T1000 (cell line): ENCODE results near the gene PGBD5.

Source experiments
- DNase-seq: peaks from one replicate; lab custom pipeline; 2025; ENCODE audit warnings: mixed read lengths; lab: John Stamatoyannopoulos, UW

PGBD5 gene

GRCh38 chr1:230280054-230280795 lies 145.9 kb downstream of the PGBD5 start:
- DNase-seq = no peak

- no peak for DNase-seq
Measured at GRCh38 chr1:230279583-230279945, 146.6 kb downstream of the PGBD5 start.

GRCh38 chr1:230278871-230279582 lies 147.1 kb downstream of the PGBD5 start:
- no peak for DNase-seq

- no peak for DNase-seq
Measured at GRCh38 chr1:230278376-230278775, 147.8 kb downstream of the PGBD5 start.

GRCh38 chr1:230277201-230278025 lies 148.7 kb downstream of the PGBD5 start:
- DNase-seq = no peak

- no peak for DNase-seq
Measured at GRCh38 chr1:230276401-230276800, 149.7 kb downstream of the PGBD5 start.

GRCh38 chr1:230274254-230274653 lies 151.9 kb downstream of the PGBD5 start:
- DNase-seq = no peak

- DNase-seq = no peak
Measured at GRCh38 chr1:230273141-230273710, 152.9 kb downstream of the PGBD5 start.

- no peak for DNase-seq
Measured at GRCh38 chr1:230272557-230272956, 153.6 kb downstream of the PGBD5 start.

GRCh38 chr1:230271300-230272035 lies 154.7 kb downstream of the PGBD5 start:
- DNase-seq = no peak

GRCh38 chr1:230270559-230271281 lies 155.4 kb downstream of the PGBD5 start:
- DNase-seq = no peak

- DNase-seq = no peak
Measured at GRCh38 chr1:230270185-230270558, 156.0 kb downstream of the PGBD5 start.

- DNase-seq = no peak
Measured at GRCh38 chr1:230268371-230269170, 157.6 kb downstream of the PGBD5 start.

- DNase-seq = no peak
Measured at GRCh38 chr1:230267338-230268065, 158.6 kb downstream of the PGBD5 start.

GRCh38 chr1:230266456-230266855 lies 159.7 kb downstream of the PGBD5 start:
- no peak for DNase-seq

GRCh38 chr1:230265200-230266115 lies 160.7 kb downstream of the PGBD5 start:
- no peak for DNase-seq
